Psoas muscle (tissue), 8 donors: ENCODE results near the gene INO80C. TPM values are rescaled to one million over a fixed set of nuclear protein-coding genes. Genes with fewer than 3 reads are reported as not detected.

Experiments
- ATAC-seq, 4 donors: fragments of 200-7000 bp; cut with Tn5 transposase; one replicate each; pipeline ENCODE4 v1.9.1; 2020; ENCODE audit warnings: moderate library complexity in 3 of 4, mild to moderate bottlenecking in 2 of 4
- DNase-seq, 2 donors: peaks; one replicate each; pipeline ENCODE4 v3.0.0-alpha.2; 2020
- H3K27ac ChIP-seq: fragments of 200-600 bp; one replicate; pipeline ENCODE4 v1.8.0; 2022
- H3K27me3 ChIP-seq, 3 donors: fragments of 200-600 bp in 1 of 3; one replicate each; pipeline versions ENCODE4 v1.6.1 to v1.8.0; 2013 to 2022; ENCODE audit warnings: low read length in 2 of 3, mild to moderate bottlenecking in 2 of 3, moderate library complexity in 1 of 3; ENCODE audit not compliant: insufficient read depth in 3 of 3
- H3K36me3 ChIP-seq, 2 donors: fragments of 200-600 bp in 1 of 2; one replicate each; pipeline versions ENCODE4 v1.6.1 to v1.8.0; 2013 to 2022; ENCODE audit warnings: low read depth in 1 of 2, mild to moderate bottlenecking in 1 of 2, moderate library complexity in 1 of 2; ENCODE audit not compliant: insufficient read depth in 1 of 2
- H3K4me1 ChIP-seq: fragments of 200-600 bp; one replicate; pipeline ENCODE4 v1.8.0; 2022
- H3K4me3 ChIP-seq: fragments of 200-600 bp; one replicate; pipeline ENCODE4 v1.8.0; 2022; ENCODE audit warnings: mild to moderate bottlenecking
- H3K9me3 ChIP-seq: fragments of 200-600 bp; one replicate; pipeline ENCODE4 v1.8.0; 2022
- CTCF ChIP-seq: fragments of 200-600 bp; IDR thresholded peaks from one replicate; pipeline ENCODE4 v1.8.0; 2022; ENCODE audit warnings: antibody characterized with exemption
- WGBS, 3 donors: extraction: QIAGEN DNeasy Blood & Tissue Kit; methylation state at CpG; one replicate each; pipeline versions ENCODE4 v1.1.6 to v1.1.7; 2013; 5-methylcytosine and 5-hydroxymethylcytosine counted together
- intact Hi-C, 2 donors: fragments of 100-400 bp; cut with DNase I; formaldehyde crosslinking; loops; one replicate each; pipeline versions ENCODE4 v1.11.0 to v1.14.2; 2022
- polyA plus RNA-seq, 3 donors: library from polyadenylated mRNA; stranded (reverse); fragments of 200-250 nt; gene quantifications; one replicate each; pipeline ENCODE4 v1.2.3, GENCODE V29; 2013
- total RNA-seq, 4 donors: library from RNA; stranded (reverse); fragmentation: NEBNext Ultra II Directional in 2 of 4; extraction: Animal tissue kit (Norgen Biotek cat#: 25700) in 2 of 4; gene quantifications; one replicate each; pipeline versions ENCODE4 v1.2.1 to v1.2.4, GENCODE V29; 2021 to 2023
- donor health status: healthy with polysubstance abuse.
- donor health status: DM: no; HTN: no; CAD: no; lungs with moderate emphysema.
- donor health status: Bipolar disorder and iron deficiency.
- donor health status: healthy.
- donor health status: DM: yes; HTN: yes; CAD: no.
- donor health status: DM: no; HTN: no; CAD: no.
- donor health status: DM: no; HTN: no; CAD: no.
- donor health status: DM: yes; HTN: yes; CAD: no.

Gene INO80C
- total and polyA plus RNA-seq, 7 donors: 14.4 to 26.7 (median 21.1) TPM

- intact Hi-C loops: no loop called here
- no peaks in the 10 kb centered on the region for H3K9me3 ChIP-seq
- H3K27me3 ChIP-seq: no peaks in the 10 kb centered on the region
- H3K36me3 ChIP-seq: peaks cover 0 to 10% of the 10 kb centered on the region in 2 donors
- H3K4me3 ChIP-seq: no peak overlapping the region
- no peak for DNase-seq
- no peak for ATAC-seq
- no peak for TF ChIP-seq CTCF
- H3K4me1 ChIP-seq: peaks cover 7% of the 10 kb centered on the region
- 97 to 98% (median 97%) methylated on average over 5 of the region's 5 CpGs for WGBS, 3 donors
- no peak overlapping the region for H3K27ac ChIP-seq
Observed at GRCh38 chr18:35481960-35482366, 15.8 kb downstream of the INO80C start.

- H3K27ac ChIP-seq: no peak overlapping the region
- H3K27me3 ChIP-seq: no peaks in the 10 kb centered on the region
- H3K4me1 ChIP-seq: peaks cover 7% of the 10 kb centered on the region
- H3K9me3 ChIP-seq: no peaks in the 10 kb centered on the region
- no peak overlapping the region for H3K4me3 ChIP-seq
- intact Hi-C loops: no loop called here
- no peak for TF ChIP-seq CTCF
- ATAC-seq (no peak), DNase-seq (no peak)
- 35 to 72% (median 40%) methylated on average over 1 of the region's 1 CpG for WGBS, 3 donors
- H3K36me3 ChIP-seq: peaks cover 0 to 9% of the 10 kb centered on the region in 2 donors
Observed at GRCh38 chr18:35479911-35480586, 17.7 kb downstream of the INO80C start.

- Histone ChIP-seq H3K27me3 (no peaks in the 10 kb centered on the region), H3K4me3 (no peak overlapping the region), H3K27ac (no peak overlapping the region), H3K36me3 (peaks cover 0 to 11% of the 10 kb centered on the region in 2 donors), H3K9me3 (no peaks in the 10 kb centered on the region), H3K4me1 (peaks cover 7% of the 10 kb centered on the region)
- TF ChIP-seq CTCF: no peak
- ATAC-seq: peak in 3 of 4 donors; percentile 60 to 83 (median 68)
- DNase-seq: no peak
- WGBS, 3 donors: 46 to 75% (median 50%) methylated on average over 8 of the region's 8 CpGs
- intact Hi-C loops: no loop called here
Observed at GRCh38 chr18:35478520-35479435, 19.0 kb downstream of the INO80C start.

GRCh38 chr18:35477974-35478373 is 19.8 kb downstream of the INO80C start:
- Histone ChIP-seq H3K9me3 (no peaks in the 10 kb centered on the region), H3K4me1 (peaks cover 7% of the 10 kb centered on the region), H3K4me3 (no peak overlapping the region), H3K27ac (no peak overlapping the region), H3K27me3 (no peaks in the 10 kb centered on the region), H3K36me3 (peaks cover 1 to 16% of the 10 kb centered on the region in 2 donors)
- DNase-seq: no peak
- intact Hi-C loops: no loop called here
- no peak for TF ChIP-seq CTCF
- no peak for ATAC-seq
